Measurements from ENCODE around the gene MXRA7. TPM values are rescaled to one million over a fixed set of nuclear protein-coding genes. Genes with fewer than 3 reads are reported as not detected.

MXRA7 gene
- total RNA-seq, 2 experiments from 2014 or later = 11.4 to 12.1 TPM

DNA sequence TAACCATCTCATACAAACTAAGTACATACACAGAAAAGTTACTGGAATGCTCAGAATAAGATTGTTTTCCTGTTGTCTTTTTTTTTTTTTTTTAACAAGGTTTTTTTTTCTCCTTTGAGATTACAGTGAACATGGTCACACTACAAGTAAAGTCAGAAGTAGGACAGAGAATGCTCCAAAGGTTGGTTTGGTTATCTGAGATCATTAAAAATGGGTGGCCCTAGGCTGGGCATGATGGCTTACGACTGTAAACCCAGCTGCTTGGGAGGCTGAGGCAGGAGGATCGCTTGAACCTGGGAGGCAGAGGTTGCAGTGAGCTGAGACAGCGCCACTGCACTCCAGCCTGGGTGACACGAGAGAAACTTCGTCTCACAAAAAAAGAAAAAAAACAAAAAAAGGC lies 60.3 kb downstream of the MXRA7 start:
- H3K4me3 ChIP-seq (ENCODE audit: low read length) = no peak overlapping the region
- ATAC-seq (ENCODE audit: poor library complexity) = no peak
- H3K27me3 Mint-ChIP-seq = peaks cover 10% of the 10 kb centered on the region
- H3K27ac Mint-ChIP-seq = no peak overlapping the region
- H3K9me3 Mint-ChIP-seq = peaks cover 3% of the 10 kb centered on the region
- H3K36me3 Mint-ChIP-seq (ENCODE audit: low read depth) = no peaks in the 10 kb centered on the region
- no peak overlapping the region for H3K27ac ChIP-seq (ENCODE audit: low read depth in 1 of 2, low read length in 2 of 2)
- H3K4me3 Mint-ChIP-seq = no peak overlapping the region
- H3K4me1 Mint-ChIP-seq (ENCODE audit: low read depth) = peaks cover under 1% of the 10 kb centered on the region
- H3K27me3 ChIP-seq (ENCODE audit: control insufficient read depth in 1 of 2, insufficient read depth in 2 of 2, low read length in 2 of 2) = no peaks in the 10 kb centered on the region
- H3K9me3 ChIP-seq (ENCODE audit: control insufficient read depth in 1 of 2, insufficient read depth in 1 of 2, low read length in 2 of 2) = peaks cover 0 to 3% of the 10 kb centered on the region in 2 experiments
- H3K4me1 ChIP-seq (ENCODE audit: insufficient read depth, low read length) = peaks cover 7% of the 10 kb centered on the region
- ChIA-PET POLR2A (no interaction called here), CTCF (interaction anchor here (1.2 kb wide), 1 partner anchor 26 kb away, joined by 3 read pairs; no protein-coding TSS in a partner anchor)
- intact Hi-C loops (cut with DNase I, micrococcal nuclease) = no loop called here
- DNase-seq = no peak
- H3K36me3 ChIP-seq (ENCODE audit: insufficient read depth, low read length) = no peaks in the 10 kb centered on the region
- TF ChIP-seq, protein P1, sequence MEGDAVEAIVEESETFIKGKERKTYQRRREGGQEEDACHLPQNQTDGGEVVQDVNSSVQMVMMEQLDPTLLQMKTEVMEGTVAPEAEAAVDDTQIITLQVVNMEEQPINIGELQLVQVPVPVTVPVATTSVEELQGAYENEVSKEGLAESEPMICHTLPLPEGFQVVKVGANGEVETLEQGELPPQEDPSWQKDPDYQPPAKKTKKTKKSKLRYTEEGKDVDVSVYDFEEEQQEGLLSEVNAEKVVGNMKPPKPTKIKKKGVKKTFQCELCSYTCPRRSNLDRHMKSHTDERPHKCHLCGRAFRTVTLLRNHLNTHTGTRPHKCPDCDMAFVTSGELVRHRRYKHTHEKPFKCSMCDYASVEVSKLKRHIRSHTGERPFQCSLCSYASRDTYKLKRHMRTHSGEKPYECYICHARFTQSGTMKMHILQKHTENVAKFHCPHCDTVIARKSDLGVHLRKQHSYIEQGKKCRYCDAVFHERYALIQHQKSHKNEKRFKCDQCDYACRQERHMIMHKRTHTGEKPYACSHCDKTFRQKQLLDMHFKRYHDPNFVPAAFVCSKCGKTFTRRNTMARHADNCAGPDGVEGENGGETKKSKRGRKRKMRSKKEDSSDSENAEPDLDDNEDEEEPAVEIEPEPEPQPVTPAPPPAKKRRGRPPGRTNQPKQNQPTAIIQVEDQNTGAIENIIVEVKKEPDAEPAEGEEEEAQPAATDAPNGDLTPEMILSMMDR (IDR thresholded peaks at IDR 0.05) = no peak

DNA sequence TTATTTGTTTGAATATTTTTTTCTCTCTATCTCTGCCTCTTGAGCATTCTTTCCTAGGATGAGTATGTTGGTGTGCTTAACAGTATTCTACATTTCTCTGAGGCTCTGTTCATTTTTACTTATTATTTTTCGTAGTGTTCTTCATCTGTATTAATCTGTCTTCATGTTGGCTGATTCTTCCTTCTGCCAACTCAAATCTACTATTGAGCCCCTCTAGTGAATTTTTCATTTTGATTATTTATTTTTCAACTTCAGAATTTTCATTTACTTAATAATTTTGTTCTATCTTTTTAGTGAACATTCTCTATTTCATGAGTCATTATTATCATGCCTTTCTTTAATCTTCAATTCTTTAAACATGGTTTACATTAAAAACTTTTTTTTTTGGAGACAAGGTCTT lies 64.1 kb downstream of the MXRA7 start:
- H3K27ac Mint-ChIP-seq = no peak overlapping the region
- peaks cover 20% of the 10 kb centered on the region for H3K4me1 Mint-ChIP-seq (ENCODE audit: low read depth)
- H3K36me3 Mint-ChIP-seq (ENCODE audit: low read depth) = no peaks in the 10 kb centered on the region
- ATAC-seq (ENCODE audit: poor library complexity) (no peak), DNase-seq (no peak)
- H3K27ac ChIP-seq (ENCODE audit: low read depth in 1 of 2, low read length in 2 of 2) = no peak overlapping the region
- no peak overlapping the region for H3K4me3 ChIP-seq (ENCODE audit: low read length)
- peaks cover 7% of the 10 kb centered on the region for H3K27me3 Mint-ChIP-seq
- no peaks in the 10 kb centered on the region for H3K36me3 ChIP-seq (ENCODE audit: insufficient read depth, low read length)
- H3K27me3 ChIP-seq (ENCODE audit: control insufficient read depth in 1 of 2, insufficient read depth in 2 of 2, low read length in 2 of 2) = no peaks in the 10 kb centered on the region
- ChIA-PET POLR2A (no interaction called here), CTCF (no interaction called here)
- TF ChIP-seq, protein P1 (IDR thresholded peaks at IDR 0.05) = no peak
- H3K4me1 ChIP-seq (ENCODE audit: insufficient read depth, low read length) = peaks cover 34% of the 10 kb centered on the region
- peaks cover 0 to 3% of the 10 kb centered on the region in 2 experiments for H3K9me3 ChIP-seq (ENCODE audit: control insufficient read depth in 1 of 2, insufficient read depth in 1 of 2, low read length in 2 of 2)
- no peak overlapping the region for H3K4me3 Mint-ChIP-seq
- intact Hi-C loops (cut with DNase I, micrococcal nuclease) = no loop called here
- peaks cover 3% of the 10 kb centered on the region for H3K9me3 Mint-ChIP-seq

DNA sequence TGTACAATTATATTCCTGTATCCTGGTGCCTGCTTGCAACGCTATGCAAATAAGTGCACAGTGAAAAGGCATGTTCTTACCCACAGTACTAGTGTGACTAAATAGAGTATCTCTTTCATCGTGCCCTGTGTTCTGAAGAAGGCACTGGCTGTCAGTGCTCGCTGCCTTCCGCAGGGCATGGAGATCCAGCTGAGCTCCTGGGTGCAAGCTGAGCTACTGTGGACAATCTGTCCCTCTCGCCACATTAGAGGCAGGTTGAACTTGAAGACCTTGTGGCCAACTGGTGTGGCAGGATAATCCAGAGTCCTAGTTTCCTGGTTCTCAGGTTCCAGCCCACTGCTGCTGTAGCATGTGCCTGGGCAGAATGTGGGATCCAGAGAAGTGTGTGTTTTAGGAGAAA lies 65.3 kb downstream of the MXRA7 start:
- H3K4me1 ChIP-seq (ENCODE audit: insufficient read depth, low read length) = peaks cover 34% of the 10 kb centered on the region

More for the DNA sequence above, 65.3 kb downstream of the MXRA7 start:
- H3K4me3 ChIP-seq (ENCODE audit: low read length) = no peak overlapping the region
- H3K4me3 Mint-ChIP-seq = no peak overlapping the region
- no peak for DNase-seq
- TF ChIP-seq, protein P1 (IDR thresholded peaks at IDR 0.05) = no peak
- CTCF ChIA-PET = interaction anchor here (1.2 kb wide), 1 partner anchor 21 kb away, joined by 3 read pairs; no protein-coding TSS in a partner anchor
- intact Hi-C loops (cut with DNase I, micrococcal nuclease) = no loop called here
- H3K27me3 Mint-ChIP-seq = no peaks in the 10 kb centered on the region
- peaks cover 20% of the 10 kb centered on the region for H3K4me1 Mint-ChIP-seq (ENCODE audit: low read depth)
- H3K27ac ChIP-seq (ENCODE audit: low read depth in 1 of 2, low read length in 2 of 2) = no peak overlapping the region
- H3K9me3 Mint-ChIP-seq = peaks cover 3% of the 10 kb centered on the region
- H3K9me3 ChIP-seq (ENCODE audit: control insufficient read depth in 1 of 2, insufficient read depth in 1 of 2, low read length in 2 of 2) = peaks cover 0 to 3% of the 10 kb centered on the region in 2 experiments
- POLR2A ChIA-PET = no interaction called here
- H3K27me3 ChIP-seq (ENCODE audit: control insufficient read depth in 1 of 2, insufficient read depth in 2 of 2, low read length in 2 of 2) = no peaks in the 10 kb centered on the region
- H3K36me3 Mint-ChIP-seq (ENCODE audit: low read depth) = no peaks in the 10 kb centered on the region
- H3K27ac Mint-ChIP-seq = no peak overlapping the region
- ATAC-seq (ENCODE audit: poor library complexity) = no peak
- no peaks in the 10 kb centered on the region for H3K36me3 ChIP-seq (ENCODE audit: insufficient read depth, low read length)

Measured in CD4-positive, alpha-beta T cell (primary cell).